Psoas muscle (tissue), 8 donors: ENCODE measurements around the gene FAM200B. TPM values are rescaled to one million over a fixed set of nuclear protein-coding genes. Genes with fewer than 3 reads are reported as not detected.

Experiments used
- ATAC-seq, 4 donors: fragments of 200-7000 bp; cut with Tn5 transposase; one replicate each; pipeline ENCODE4 v1.9.1; 2020; ENCODE audit warnings: moderate library complexity in 3 of 4, mild to moderate bottlenecking in 2 of 4
- DNase-seq, 2 donors: peaks; one replicate each; pipeline ENCODE4 v3.0.0-alpha.2; 2020
- H3K27ac ChIP-seq: fragments of 200-600 bp; one replicate; pipeline ENCODE4 v1.8.0; 2022
- H3K27me3 ChIP-seq, 3 donors: fragments of 200-600 bp in 1 of 3; one replicate each; pipeline versions ENCODE4 v1.6.1 to v1.8.0; 2013 to 2022; ENCODE audit warnings: low read length in 2 of 3, mild to moderate bottlenecking in 2 of 3, moderate library complexity in 1 of 3; ENCODE audit not compliant: insufficient read depth in 3 of 3
- H3K36me3 ChIP-seq, 2 donors: fragments of 200-600 bp in 1 of 2; one replicate each; pipeline versions ENCODE4 v1.6.1 to v1.8.0; 2013 to 2022; ENCODE audit warnings: low read depth in 1 of 2, mild to moderate bottlenecking in 1 of 2, moderate library complexity in 1 of 2; ENCODE audit not compliant: insufficient read depth in 1 of 2
- H3K4me1 ChIP-seq: fragments of 200-600 bp; one replicate; pipeline ENCODE4 v1.8.0; 2022
- H3K4me3 ChIP-seq: fragments of 200-600 bp; one replicate; pipeline ENCODE4 v1.8.0; 2022; ENCODE audit warnings: mild to moderate bottlenecking
- H3K9me3 ChIP-seq: fragments of 200-600 bp; one replicate; pipeline ENCODE4 v1.8.0; 2022
- WGBS, 3 donors: extraction: QIAGEN DNeasy Blood & Tissue Kit; methylation state at CpG; one replicate each; pipeline versions ENCODE4 v1.1.6 to v1.1.7; 2013; 5-methylcytosine and 5-hydroxymethylcytosine counted together
- intact Hi-C, 2 donors: fragments of 100-400 bp; cut with DNase I; formaldehyde crosslinking; loops; one replicate each; pipeline versions ENCODE4 v1.11.0 to v1.14.2; 2022
- polyA plus RNA-seq, 3 donors: library from polyadenylated mRNA; stranded (reverse); fragments of 200-250 nt; gene quantifications; one replicate each; pipeline ENCODE4 v1.2.3, GENCODE V29; 2013
- total RNA-seq, 4 donors: library from RNA; stranded (reverse); fragmentation: NEBNext Ultra II Directional in 2 of 4; extraction: Animal tissue kit (Norgen Biotek cat#: 25700) in 2 of 4; gene quantifications; one replicate each; pipeline versions ENCODE4 v1.2.1 to v1.2.4, GENCODE V29; 2021 to 2023
- TF ChIP-seq, protein P1 (sequence below): fragments of 200-600 bp; IDR thresholded peaks from one replicate; pipeline ENCODE4 v1.8.0; 2022; ENCODE audit warnings: antibody characterized with exemption
- donor health status: healthy with polysubstance abuse.
- donor health status: DM: no; HTN: no; CAD: no; lungs with moderate emphysema.
- donor health status: Bipolar disorder and iron deficiency.
- donor health status: healthy.
- donor health status: DM: yes; HTN: yes; CAD: no.
- donor health status: DM: no; HTN: no; CAD: no.
- donor health status: DM: no; HTN: no; CAD: no.
- donor health status: DM: yes; HTN: yes; CAD: no.

Gene FAM200B
- total and polyA plus RNA-seq, 7 donors: 16.3 to 44.2 (median 21.3) TPM

- intact Hi-C loops: no loop called here
- TF ChIP-seq, protein P1, sequence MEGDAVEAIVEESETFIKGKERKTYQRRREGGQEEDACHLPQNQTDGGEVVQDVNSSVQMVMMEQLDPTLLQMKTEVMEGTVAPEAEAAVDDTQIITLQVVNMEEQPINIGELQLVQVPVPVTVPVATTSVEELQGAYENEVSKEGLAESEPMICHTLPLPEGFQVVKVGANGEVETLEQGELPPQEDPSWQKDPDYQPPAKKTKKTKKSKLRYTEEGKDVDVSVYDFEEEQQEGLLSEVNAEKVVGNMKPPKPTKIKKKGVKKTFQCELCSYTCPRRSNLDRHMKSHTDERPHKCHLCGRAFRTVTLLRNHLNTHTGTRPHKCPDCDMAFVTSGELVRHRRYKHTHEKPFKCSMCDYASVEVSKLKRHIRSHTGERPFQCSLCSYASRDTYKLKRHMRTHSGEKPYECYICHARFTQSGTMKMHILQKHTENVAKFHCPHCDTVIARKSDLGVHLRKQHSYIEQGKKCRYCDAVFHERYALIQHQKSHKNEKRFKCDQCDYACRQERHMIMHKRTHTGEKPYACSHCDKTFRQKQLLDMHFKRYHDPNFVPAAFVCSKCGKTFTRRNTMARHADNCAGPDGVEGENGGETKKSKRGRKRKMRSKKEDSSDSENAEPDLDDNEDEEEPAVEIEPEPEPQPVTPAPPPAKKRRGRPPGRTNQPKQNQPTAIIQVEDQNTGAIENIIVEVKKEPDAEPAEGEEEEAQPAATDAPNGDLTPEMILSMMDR: no peak
- H3K27me3 ChIP-seq: no peaks in the 10 kb centered on the region
- no peaks in the 10 kb centered on the region for H3K4me1 ChIP-seq
- H3K4me3 ChIP-seq: no peak overlapping the region
- H3K27ac ChIP-seq: no peak overlapping the region
- no peaks in the 10 kb centered on the region for H3K36me3 ChIP-seq
- 85 to 94% (median 92%) methylated on average over 3 of the region's 3 CpGs for WGBS, 3 donors
- H3K9me3 ChIP-seq: no peaks in the 10 kb centered on the region
- no peak for ATAC-seq
- DNase-seq: no peak
Measured at GRCh38 chr4:15675356-15675755, 6.3 kb upstream of the FAM200B start.

- Histone ChIP-seq H3K36me3 (no peaks in the 10 kb centered on the region), H3K27me3 (no peaks in the 10 kb centered on the region), H3K4me3 (no peak overlapping the region), H3K9me3 (no peaks in the 10 kb centered on the region), H3K4me1 (peaks cover 5% of the 10 kb centered on the region), H3K27ac (no peak overlapping the region)
- ATAC-seq: no peak
- no peak for DNase-seq
- WGBS, 3 donors: 97 to 100% (median 98%) methylated on average over 1 of the region's 1 CpG
- TF ChIP-seq, protein P1: no peak
- intact Hi-C loops: no loop called here
Measured at GRCh38 chr4:15676039-15676438, 5.6 kb upstream of the FAM200B start.

DNA sequence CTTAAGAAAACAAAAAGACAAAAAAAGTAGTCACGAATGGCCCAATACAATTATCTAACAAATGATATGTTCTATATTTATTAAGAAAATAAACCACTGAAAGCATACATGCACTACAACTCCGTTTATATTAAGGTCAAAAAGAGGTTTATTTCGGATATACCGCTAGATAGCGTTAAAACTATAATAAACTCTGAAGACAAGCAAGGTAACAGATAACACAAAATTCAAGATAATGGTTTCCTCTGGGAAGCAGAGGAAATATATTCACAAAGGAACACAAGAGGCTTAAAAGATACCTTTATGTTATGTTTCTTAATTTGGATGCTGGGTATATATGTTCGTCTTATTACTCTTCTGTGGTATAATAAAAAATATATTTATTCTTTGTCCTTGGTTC lies 4.7 kb upstream of the FAM200B start:
- H3K36me3 ChIP-seq: no peaks in the 10 kb centered on the region
- no peaks in the 10 kb centered on the region for H3K27me3 ChIP-seq
- H3K4me3 ChIP-seq: no peak overlapping the region
- H3K27ac ChIP-seq: no peak overlapping the region
- no peaks in the 10 kb centered on the region for H3K9me3 ChIP-seq
- ATAC-seq (no peak), DNase-seq (no peak)
- 96 to 97% (median 96%) methylated on average over 6 of the region's 6 CpGs for WGBS, 3 donors
- intact Hi-C loops: no loop called here
- TF ChIP-seq, protein P1: no peak
- peaks cover 7% of the 10 kb centered on the region for H3K4me1 ChIP-seq

DNA sequence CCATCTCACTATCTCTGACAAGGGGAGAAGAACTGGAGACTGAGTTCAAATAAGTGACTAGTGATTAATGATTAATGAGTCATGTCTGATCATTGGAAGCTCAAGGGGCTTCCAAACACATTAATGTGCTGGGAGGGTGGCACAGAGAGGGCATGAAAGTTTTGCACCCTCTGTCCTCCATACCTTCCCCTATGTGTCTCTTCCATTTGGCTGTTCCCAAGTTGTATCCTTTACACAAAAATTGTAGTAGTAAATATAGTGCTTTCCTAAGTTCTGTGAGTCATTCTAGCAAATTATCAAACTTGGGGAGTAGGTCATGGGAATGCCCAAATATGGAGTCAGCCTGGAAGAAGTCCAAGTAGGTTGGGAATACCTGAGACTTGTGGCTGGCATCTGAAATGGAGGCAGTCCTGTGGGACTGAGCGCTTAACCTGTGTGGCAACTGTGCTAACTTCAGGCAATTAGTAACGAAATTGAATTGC lies 4.1 kb upstream of the FAM200B start:
- 93 to 96% (median 93%) methylated on average over 2 of the region's 2 CpGs for WGBS, 3 donors
- DNase-seq (no peak), ATAC-seq (no peak)
- H3K4me3 ChIP-seq: no peak overlapping the region
- intact Hi-C loops: no loop called here
- peaks cover 9% of the 10 kb centered on the region for H3K4me1 ChIP-seq
- no peaks in the 10 kb centered on the region for H3K27me3 ChIP-seq
- H3K9me3 ChIP-seq: no peaks in the 10 kb centered on the region
- no peaks in the 10 kb centered on the region for H3K36me3 ChIP-seq
- TF ChIP-seq, protein P1: no peak
- no peak overlapping the region for H3K27ac ChIP-seq

DNA sequence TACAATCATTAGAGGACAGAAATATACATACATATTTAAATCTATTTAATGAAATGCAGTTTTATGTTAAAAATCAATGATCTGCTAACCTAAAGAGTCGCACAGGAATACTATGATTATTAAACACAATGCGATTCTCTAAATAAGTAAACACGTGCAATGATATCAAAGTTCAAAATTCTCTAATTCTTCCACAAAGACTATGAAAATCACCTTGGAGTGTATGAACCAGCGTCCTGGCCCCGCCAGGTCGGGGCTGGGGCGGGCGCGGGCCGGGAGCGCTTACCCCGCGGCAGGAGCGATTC lies 608 bp upstream of the FAM200B start:
- Histone ChIP-seq H3K27me3 (no peaks in the 10 kb centered on the region), H3K27ac (peak overlapping the region; percentile 68), H3K4me1 (peaks cover 22% of the 10 kb centered on the region), H3K36me3 (peaks cover 1 to 4% of the 10 kb centered on the region in 2 donors), H3K9me3 (no peaks in the 10 kb centered on the region), H3K4me3 (peak overlapping the region; percentile 71)
- TF ChIP-seq, protein P1: no peak
- 1 to 2% (median 1%) methylated on average over 14 of the region's 14 CpGs for WGBS, 3 donors
- no peak for DNase-seq
- ATAC-seq: no peak
- intact Hi-C loops: no loop called here
